Right lobe of liver (tissue), 4 donors: ENCODE measurements around the gene NAP1L1.

Source experiments
- CTCF ChIP-seq, 4 donors: fragments of 200-600 bp in 3 of 4; fragments of 450-650 bp in 1 of 4; IDR thresholded peaks; one replicate each; pipeline versions ENCODE4 v1.5.1 to v1.8.0; 2016 to 2022; ENCODE audit warnings: antibody characterized with exemption in 4 of 4, mild to moderate bottlenecking in 2 of 4
- POLR2A ChIP-seq: fragments of 450-650 bp; IDR thresholded peaks from one replicate; pipeline ENCODE4 v1.6.1; 2017; ENCODE audit warnings: antibody characterized with exemption, mild to moderate bottlenecking
- donor health status: DM: no; HTN: no; CAD: no.
- donor health status: DM: no; HTN: no; CAD: no.
- donor health status: DM: no; HTN: yes; CAD: no.

GRCh38 chr12:76084863-76085519 is 506 bp upstream of the NAP1L1 start:
- TF ChIP-seq CTCF (IDR thresholded peaks at IDR 0.05): no peak
- TF ChIP-seq POLR2A: no peak
